Smooth muscle cell (in vitro differentiated cells): ENCODE results near the gene KRTAP10-10. TPM values are rescaled to one million over a fixed set of nuclear protein-coding genes. Genes with fewer than 3 reads are reported as not detected.
"Not testable (repeated sequence)": the region's sequence is repeated elsewhere in the genome, so short reads cannot be mapped to it uniquely, and the experiment has no call there.

Experiments used
- DNase-seq: peaks from one replicate; lab custom pipeline; 2025; ENCODE audit not compliant: unreplicated experiment; lab: John Stamatoyannopoulos, UW
- H2AFZ ChIP-seq: fragments of 200-600 bp; sonication (generic); 2 replicates; pipeline ENCODE4 v1.6.0; 2016; ENCODE audit warnings: antibody characterized with exemption, low read depth, mild to moderate bottlenecking
- H3F3A ChIP-seq: fragments of 200-600 bp; sonication (generic); 2 replicates; pipeline ENCODE4 v1.6.0; 2017; ENCODE audit warnings: antibody characterized with exemption, low read depth
- H3K27ac ChIP-seq: fragments of 200-600 bp; sonication (generic); 2 replicates; pipeline ENCODE4 v1.5.1; 2016; ENCODE audit warnings: low read depth, mild to moderate bottlenecking
- H3K27me3 ChIP-seq: fragments of 200-600 bp; sonication (generic); 2 replicates; pipeline ENCODE4 v1.6.1; 2016; ENCODE audit warnings: low read depth, mild to moderate bottlenecking
- H3K36me3 ChIP-seq: fragments of 200-600 bp; sonication (generic); 2 replicates; pipeline ENCODE4 v1.5.1; 2016; ENCODE audit warnings: low read depth
- H3K4me1 ChIP-seq: fragments of 200-600 bp; sonication (generic); 2 replicates; pipeline ENCODE4 v1.5.1; 2016; ENCODE audit warnings: low read depth
- H3K4me2 ChIP-seq: fragments of 200-600 bp; sonication (generic); 2 replicates; pipeline ENCODE4 v1.6.0; 2016; ENCODE audit warnings: mild to moderate bottlenecking
- H3K4me3 ChIP-seq: fragments of 200-600 bp; sonication (generic); 2 replicates; pipeline ENCODE4 v1.5.1; 2016; ENCODE audit warnings: mild to moderate bottlenecking
- H3K79me2 ChIP-seq: fragments of 200-600 bp; sonication (generic); 2 replicates; pipeline ENCODE4 v1.6.0; 2016; ENCODE audit warnings: low read depth, mild to moderate bottlenecking
- H3K9ac ChIP-seq: fragments of 200-600 bp; sonication (generic); 2 replicates; pipeline ENCODE4 v1.6.0; 2016; ENCODE audit warnings: low read depth
- H3K9me3 ChIP-seq: fragments of 200-600 bp; sonication (generic); replicated peaks from 2 replicates; pipeline ENCODE4 v1.5.1; 2016; ENCODE audit warnings: low read depth
- H4K20me1 ChIP-seq: fragments of 200-600 bp; sonication (generic); 2 replicates; pipeline ENCODE4 v1.6.0; 2016; ENCODE audit warnings: low read depth
- CTCF ChIP-seq: fragments of 200-600 bp; sonication (generic); IDR thresholded peaks from 2 replicates; pipeline ENCODE4 v1.5.1; 2017; ENCODE audit warnings: borderline replicate concordance, mild to moderate bottlenecking, antibody characterized with exemption; ENCODE audit not compliant: insufficient read depth, poor library complexity, severe bottlenecking
- WGBS: methylation state at CpG from one replicate; pipeline ENCODE4 v1.1.7; 2016; ENCODE audit warnings: low lambda C conversion rate; 5-methylcytosine and 5-hydroxymethylcytosine counted together
- polyA plus RNA-seq: library from polyadenylated mRNA; unstranded; fragments of >200 nt; fragmentation: Nextera tagmentation; extraction: Ambion mirVana; gene quantifications from 2 replicates; pipeline ENCODE4 v1.2.1, GENCODE V29; 2016
- total RNA-seq: library from RNA; depleted of rRNA; stranded (reverse); fragments of >200 nt; gene quantifications from 2 replicates; pipeline ENCODE4 v1.2.3, GENCODE V29; 2014

The KRTAP10-10 gene
- total and polyA plus RNA-seq, 2 experiments from 2014 or later, result not detected

DNA sequence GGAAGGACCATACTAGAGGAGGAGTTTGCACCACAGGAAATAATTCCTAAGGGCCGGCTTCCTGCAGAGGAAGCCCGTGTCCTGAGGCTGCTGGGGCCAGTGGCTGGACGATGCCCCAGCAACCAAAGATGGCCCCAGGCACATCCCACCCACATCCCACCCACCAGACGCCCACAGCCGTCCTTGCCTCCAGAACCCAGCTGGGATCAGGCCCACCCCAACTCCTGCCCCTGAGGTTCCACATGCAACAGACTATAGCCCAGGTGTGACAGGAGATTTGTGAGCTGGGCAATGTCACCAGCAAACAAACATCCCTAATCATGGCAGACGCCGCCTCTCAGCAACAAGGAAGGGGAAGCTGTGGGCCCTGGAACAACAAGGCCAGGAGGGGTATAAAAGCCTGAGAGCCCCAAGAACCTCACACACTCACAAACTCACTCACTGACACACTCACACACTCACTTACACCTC lies 10.4 kb upstream of the KRTAP10-10 start, which contains the start of gene KRTAP10-9:
TSS of gene KRTAP10-9 (plus strand) at position 421 of the 471 bp plus-strand sequence. CDS start 79 bp downstream, outside the sequence.
- Histone ChIP-seq H3K9me3 (no peaks in the 10 kb centered on the region), H3K27ac (no peak within 1 kb of the TSS), H3K4me2 (no peak within 1 kb of the TSS), H3K27me3 (no peaks in the 10 kb centered on the region), H3K4me3 (no peak within 1 kb of the TSS), H4K20me1 (no peaks in the 10 kb centered on the region), H3F3A (no peaks in the 10 kb centered on the region), H3K9ac (no peak within 1 kb of the TSS), H2AFZ (no peak within 1 kb of the TSS), H3K4me1 (no peaks in the 10 kb centered on the region), H3K36me3 (no peaks in the 10 kb centered on the region), H3K79me2 (no peaks in the 10 kb centered on the region)
- 96% methylated on average over 7 of the region's 7 CpGs for WGBS
- no peak for TF ChIP-seq CTCF
- no peak for DNase-seq

GRCh38 chr21:44627181-44627822 lies 9.9 kb upstream of the KRTAP10-10 start:
- not testable (repeated sequence) for H3K79me2 ChIP-seq, H3K4me3 ChIP-seq, H3K9ac ChIP-seq, H3K9me3 ChIP-seq, H3K4me2 ChIP-seq, H2AFZ ChIP-seq, H3K27me3 ChIP-seq, DNase-seq, H4K20me1 ChIP-seq, H3K4me1 ChIP-seq, H3K27ac ChIP-seq, H3F3A ChIP-seq, H3K36me3 ChIP-seq
- WGBS, result 91% methylated on average over 15 of the region's 20 CpGs

DNA sequence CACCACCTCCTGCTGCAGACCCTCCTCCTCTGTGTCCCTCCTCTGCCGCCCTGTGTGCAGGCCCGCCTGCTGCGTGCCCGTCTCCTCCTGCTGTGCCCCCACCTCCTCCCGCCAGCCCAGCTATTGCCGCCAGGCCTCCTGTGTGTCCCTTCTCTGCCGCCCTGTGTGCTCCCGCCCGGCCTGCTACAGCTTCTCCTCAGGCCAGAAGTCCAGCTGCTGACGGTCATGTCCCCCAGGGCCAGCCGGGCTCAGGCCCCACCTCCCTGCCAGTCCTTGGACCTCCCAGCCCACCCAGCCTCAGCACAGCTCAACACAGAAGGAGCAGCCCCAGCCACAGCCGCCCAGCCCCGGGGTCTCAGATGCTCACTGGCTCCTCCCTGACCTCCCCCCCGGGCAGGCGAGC lies 9.3 kb upstream of the KRTAP10-10 start:
- H3K4me1 ChIP-seq, DNase-seq, H4K20me1 ChIP-seq, H3K4me3 ChIP-seq, H3F3A ChIP-seq, H3K27me3 ChIP-seq, H2AFZ ChIP-seq, H3K4me2 ChIP-seq, H3K79me2 ChIP-seq, H3K27ac ChIP-seq, H3K9me3 ChIP-seq, H3K36me3 ChIP-seq, H3K9ac ChIP-seq: not testable (repeated sequence)
- 78% methylated on average over 8 of the region's 15 CpGs for WGBS

DNA sequence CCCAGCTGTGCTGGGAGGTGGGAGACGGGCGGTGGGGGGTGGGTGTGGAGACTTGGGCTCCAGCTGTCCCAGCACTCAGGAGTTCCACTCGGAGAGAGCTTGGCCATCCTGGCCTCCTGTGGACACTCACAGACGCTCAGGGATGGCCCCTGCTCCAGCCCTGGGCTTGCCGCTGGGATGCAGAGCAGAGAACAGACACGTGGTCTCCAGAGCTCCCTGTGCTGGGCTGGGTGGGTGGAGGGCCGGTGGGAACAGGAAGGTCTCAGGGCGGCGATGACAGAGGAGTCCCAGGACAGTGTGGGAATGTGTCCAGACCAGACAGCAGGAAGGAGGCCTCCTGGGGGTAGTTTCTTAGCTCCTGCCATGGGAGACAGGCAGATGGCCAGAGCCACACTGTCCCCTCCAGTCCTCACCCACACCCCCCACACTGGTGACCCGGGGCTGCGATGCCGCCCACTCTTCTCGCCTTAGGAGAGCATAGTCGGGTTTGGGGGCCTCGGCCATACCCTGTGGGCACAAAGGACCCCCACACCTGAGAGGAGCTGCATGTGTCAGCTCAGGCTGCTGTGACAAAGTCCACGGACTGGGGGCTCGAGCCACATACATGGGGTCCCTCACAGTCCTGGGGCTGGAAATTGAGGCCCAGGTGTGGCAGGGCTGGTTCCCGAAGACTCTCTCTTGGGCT lies 8.3 kb upstream of the KRTAP10-10 start:
- no peak for DNase-seq
- no peak for TF ChIP-seq CTCF
- no peak overlapping the region for H3K27ac ChIP-seq

More for the DNA sequence above, 8.3 kb upstream of the KRTAP10-10 start:
- Histone ChIP-seq H3K4me3 (no peak overlapping the region), H3K9me3 (no peaks in the 10 kb centered on the region), H3K36me3 (no peaks in the 10 kb centered on the region), H3F3A (no peaks in the 10 kb centered on the region), H3K27me3 (no peaks in the 10 kb centered on the region), H3K4me1 (no peaks in the 10 kb centered on the region), H3K9ac (no peak overlapping the region), H3K4me2 (no peak overlapping the region), H3K79me2 (no peaks in the 10 kb centered on the region), H2AFZ (no peak overlapping the region), H4K20me1 (no peaks in the 10 kb centered on the region)
- WGBS, result 74% methylated on average over 15 of the region's 18 CpGs
